Pericardium fibroblast (primary cell): Measurements from ENCODE around the gene KRT78. TPM values are rescaled to one million over a fixed set of nuclear protein-coding genes. Genes with fewer than 3 reads are reported as not detected.

Experiments
- total RNA-seq: library from RNA; depleted of rRNA; stranded (reverse); fragments of >200 nt; gene quantifications from 2 replicates; pipeline ENCODE4 v1.2.3, GENCODE V29; 2015

Gene KRT78, protein sequence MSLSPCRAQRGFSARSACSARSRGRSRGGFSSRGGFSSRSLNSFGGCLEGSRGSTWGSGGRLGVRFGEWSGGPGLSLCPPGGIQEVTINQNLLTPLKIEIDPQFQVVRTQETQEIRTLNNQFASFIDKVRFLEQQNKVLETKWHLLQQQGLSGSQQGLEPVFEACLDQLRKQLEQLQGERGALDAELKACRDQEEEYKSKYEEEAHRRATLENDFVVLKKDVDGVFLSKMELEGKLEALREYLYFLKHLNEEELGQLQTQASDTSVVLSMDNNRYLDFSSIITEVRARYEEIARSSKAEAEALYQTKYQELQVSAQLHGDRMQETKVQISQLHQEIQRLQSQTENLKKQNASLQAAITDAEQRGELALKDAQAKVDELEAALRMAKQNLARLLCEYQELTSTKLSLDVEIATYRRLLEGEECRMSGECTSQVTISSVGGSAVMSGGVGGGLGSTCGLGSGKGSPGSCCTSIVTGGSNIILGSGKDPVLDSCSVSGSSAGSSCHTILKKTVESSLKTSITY
- total RNA-seq, result not detected in 2 replicates

GRCh38 chr12:52848661-52849255 is at the start of gene KRT78:
Gene KRT78, minus strand, starts transcription at chr12:52848994. Its CDS starts 64 bp downstream, at chr12:52848930.

GRCh38 chr12:52833922-52834726 is 14.7 kb downstream of the KRT78 start, which contains the start of gene KRT79:
Gene KRT79, minus strand, starts transcription at chr12:52834311. Its CDS starts 51 bp downstream, at chr12:52834260.

GRCh38 chr12:52813885-52814709 is 34.7 kb downstream of the KRT78 start, which contains the start of gene KRT4:
Gene KRT4, minus strand, starts transcription at chr12:52814116. Its CDS starts 58 bp downstream, at chr12:52814058.

DNA sequence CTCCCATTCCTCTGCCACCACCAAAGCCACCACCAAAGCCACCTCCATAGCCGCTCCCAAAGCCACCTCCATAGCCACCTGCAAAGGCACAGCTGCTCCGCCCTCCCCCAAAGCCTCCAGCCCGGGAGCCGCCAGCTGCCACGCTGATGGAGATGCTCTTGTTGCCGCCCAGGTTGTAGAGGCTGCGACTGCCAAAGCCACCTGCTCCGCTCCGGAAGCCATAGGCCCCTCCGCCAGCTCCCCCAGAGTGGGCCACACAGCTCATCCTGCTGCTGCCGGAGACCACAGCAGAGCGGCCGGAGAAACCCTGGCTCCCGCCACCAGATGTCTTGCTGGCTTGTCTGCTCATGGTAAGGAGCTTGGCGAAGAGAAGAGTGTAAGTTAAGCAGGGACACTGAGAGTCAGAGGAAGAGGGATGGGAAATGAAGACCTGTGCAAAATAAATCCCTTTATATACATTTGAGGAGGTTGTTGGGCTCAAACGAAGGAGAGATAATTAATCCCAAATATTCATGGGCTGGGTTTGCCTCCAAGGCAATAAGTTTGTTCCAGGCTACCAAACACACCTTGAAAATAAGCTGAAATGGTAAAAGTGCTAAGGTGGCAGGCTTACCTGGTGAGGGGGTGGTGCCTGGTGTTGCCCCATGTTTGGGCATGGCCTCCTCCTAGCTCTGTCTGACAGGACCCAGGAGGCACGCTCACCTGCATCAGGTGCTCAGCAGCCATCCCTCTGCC is 52.9 kb downstream of the KRT78 start, which contains the start of gene KRT3:
TSS of gene KRT3 (minus strand) at position 424 of the 735 bp plus-strand sequence. CDS start at position 349, 75 bp downstream.

Other genes with a start within 250 kb of the KRT78 start
- gene KRT72, start 247.5 kb downstream of the KRT78 start, total RNA-seq, result not detected in 2 replicates
- gene KRT73, start 230.4 kb downstream of the KRT78 start, total RNA-seq, result not detected in 2 replicates
- gene KRT2, start 196.8 kb downstream of the KRT78 start, total RNA-seq, result not detected in 2 replicates
- not detected in 2 replicates for gene KRT1, start 168.6 kb downstream of the KRT78 start, total RNA-seq
- not detected in 2 replicates for gene KRT77, start 145.5 kb downstream of the KRT78 start, total RNA-seq
- gene KRT76, start 71.6 kb downstream of the KRT78 start, total RNA-seq, result not detected in 2 replicates
- gene KRT3, start 52.9 kb downstream of the KRT78 start, total RNA-seq, result not detected in 2 replicates
- gene KRT4, start 34.9 kb downstream of the KRT78 start, total RNA-seq, result not detected in 2 replicates
- not detected in 2 replicates for gene KRT79, start 14.7 kb downstream of the KRT78 start, total RNA-seq
- 48.8 and 158 TPM in 2 replicates for gene KRT8, start 56.1 kb upstream of the KRT78 start, total RNA-seq
- 270 and 810 TPM in 2 replicates for gene KRT18, start 100.1 kb upstream of the KRT78 start, total RNA-seq
- gene EIF4B, start 157.5 kb upstream of the KRT78 start, total RNA-seq, result 528 and 820 TPM in 2 replicates
- gene TNS2, start 201.1 kb upstream of the KRT78 start, total RNA-seq, result 95.6 and 138 TPM in 2 replicates
- 12.2 and 17.6 TPM in 2 replicates for gene SPRYD3, start 230.4 kb upstream of the KRT78 start, total RNA-seq
- gene IGFBP6, start 248.7 kb upstream of the KRT78 start, total RNA-seq, result 779 and 1,045 TPM in 2 replicates